ENCODE measurements around the gene ZNF839. TPM values are rescaled to one million over a fixed set of nuclear protein-coding genes. Genes with fewer than 3 reads are reported as not detected.

Gene ZNF839
- total RNA-seq, 5 donors from 2014 or later (not counting 1 experiment from before 2014, with no cell fraction given) = 17.9 to 24.6 (median 19.9) TPM

DNA sequence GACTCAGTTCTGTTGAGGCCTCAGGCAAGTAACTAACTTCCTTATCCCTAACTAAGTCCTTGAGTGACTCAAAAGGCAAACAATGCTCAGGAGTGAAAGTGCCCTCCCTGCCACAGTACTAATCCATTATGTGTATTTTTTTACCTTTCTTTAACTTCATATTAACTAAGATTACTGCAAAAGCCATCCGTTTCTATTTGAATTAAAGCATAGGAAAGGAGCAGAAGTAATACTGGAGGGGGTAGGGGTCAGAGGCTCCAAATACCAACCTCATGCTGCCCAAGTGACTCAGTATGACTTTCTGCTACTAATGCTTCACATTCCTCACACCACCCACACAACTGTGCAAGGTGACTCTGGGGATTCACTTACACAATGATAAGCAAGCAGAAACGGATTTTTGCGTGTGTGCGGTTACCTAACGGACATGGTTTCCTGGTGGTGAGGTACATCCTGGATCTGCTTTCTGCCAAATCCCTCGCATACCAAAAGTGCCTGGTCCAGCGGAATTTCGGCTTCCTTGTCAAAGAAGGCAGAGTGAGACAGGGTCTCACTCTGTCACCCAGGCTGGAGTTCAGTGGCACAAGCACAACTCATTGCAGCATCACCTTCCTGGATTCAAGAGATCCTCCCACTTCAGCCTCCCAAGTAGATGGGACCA is 39.7 kb upstream of the ZNF839 start:
- H3K27ac Mint-ChIP-seq = no peak overlapping the region
- no peaks in the 10 kb centered on the region for H3K27me3 Mint-ChIP-seq
- Histone ChIP-seq H3K4me1 (ENCODE audit: control insufficient read depth in 1 of 2, extremely low read depth in 1 of 2, insufficient read depth in 2 of 2, low read length in 2 of 2) (no peaks in the 10 kb centered on the region), H3K4me3 (ENCODE audit: control insufficient read depth in 1 of 2, extremely low read depth in 1 of 2, low read length in 1 of 2) (no peak overlapping the region), H3K27ac (ENCODE audit: low read length) (no peak overlapping the region), H3K9me3 (no peaks in the 10 kb centered on the region), H3K27me3 (replicated peaks in 1 of 2; ENCODE audit: control insufficient read depth in 2 of 2, extremely low read depth in 1 of 2, insufficient read depth in 2 of 2, low read length in 1 of 2) (no peaks in the 10 kb centered on the region), H3K36me3 (ENCODE audit: control insufficient read depth in 2 of 2, extremely low read depth in 1 of 2, insufficient read depth in 1 of 2, low read length in 1 of 2) (no peaks in the 10 kb centered on the region)
- POLR2A ChIA-PET = no interaction called here
- no peaks in the 10 kb centered on the region for H3K9me3 Mint-ChIP-seq
- DNase-seq (no peak), ATAC-seq (replicated peaks in 1 of 4) (no peak)
- no peak overlapping the region for H3K4me3 Mint-ChIP-seq
- WGBS (ENCODE audit: insufficient coverage) = 72% methylated on average over 6 of the region's 8 CpGs
- CTCF ChIA-PET = no interaction called here
- peaks cover 2% of the 10 kb centered on the region for H3K36me3 Mint-ChIP-seq
- no peaks in the 10 kb centered on the region for H3K4me1 Mint-ChIP-seq

DNA sequence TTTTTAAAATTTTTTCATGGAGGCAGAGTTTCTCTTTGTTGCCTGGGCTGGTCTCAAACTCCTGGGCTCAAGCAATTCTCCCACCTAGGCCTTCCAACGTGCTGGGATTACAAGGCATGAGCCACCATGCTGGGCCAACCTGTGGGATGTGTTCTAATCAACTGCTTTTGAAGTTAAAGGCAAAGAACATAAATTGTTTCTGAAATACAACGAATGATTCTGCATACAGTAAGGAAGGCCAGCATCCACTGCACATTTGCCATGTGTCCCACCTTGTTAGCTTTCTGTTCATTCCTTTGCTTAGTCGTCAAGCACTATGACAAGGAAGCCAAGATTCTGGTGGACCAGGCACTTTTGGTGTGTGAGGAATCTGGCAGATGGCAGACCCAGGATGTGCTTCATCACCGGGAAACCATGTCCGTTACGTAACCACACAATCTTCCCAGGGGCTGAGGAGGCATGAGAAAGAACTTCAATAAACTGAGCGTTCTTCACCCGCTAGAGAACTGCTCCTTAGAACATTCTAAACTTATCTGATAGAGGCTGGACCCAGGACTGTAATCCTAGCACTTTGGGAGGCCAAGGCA is 39.1 kb upstream of the ZNF839 start:
- no peaks in the 10 kb centered on the region for H3K9me3 Mint-ChIP-seq
- Histone ChIP-seq H3K4me3 (ENCODE audit: control insufficient read depth in 1 of 2, extremely low read depth in 1 of 2, low read length in 1 of 2) (no peak overlapping the region), H3K27ac (ENCODE audit: low read length) (no peak overlapping the region), H3K9me3 (no peaks in the 10 kb centered on the region), H3K27me3 (replicated peaks in 1 of 2; ENCODE audit: control insufficient read depth in 2 of 2, extremely low read depth in 1 of 2, insufficient read depth in 2 of 2, low read length in 1 of 2) (no peaks in the 10 kb centered on the region), H3K4me1 (ENCODE audit: control insufficient read depth in 1 of 2, extremely low read depth in 1 of 2, insufficient read depth in 2 of 2, low read length in 2 of 2) (no peaks in the 10 kb centered on the region), H3K36me3 (ENCODE audit: control insufficient read depth in 2 of 2, extremely low read depth in 1 of 2, insufficient read depth in 1 of 2, low read length in 1 of 2) (no peaks in the 10 kb centered on the region)
- POLR2A ChIA-PET = no interaction called here
- WGBS (ENCODE audit: insufficient coverage) = 100% methylated on average over 4 of the region's 8 CpGs
- H3K27me3 Mint-ChIP-seq = no peaks in the 10 kb centered on the region
- no peak overlapping the region for H3K4me3 Mint-ChIP-seq
- ATAC-seq (replicated peaks in 1 of 4) (no peak), DNase-seq (no peak)
- H3K36me3 Mint-ChIP-seq = peaks cover 2% of the 10 kb centered on the region
- H3K27ac Mint-ChIP-seq = no peak overlapping the region
- CTCF ChIA-PET = no interaction called here
- H3K4me1 Mint-ChIP-seq = no peaks in the 10 kb centered on the region

DNA sequence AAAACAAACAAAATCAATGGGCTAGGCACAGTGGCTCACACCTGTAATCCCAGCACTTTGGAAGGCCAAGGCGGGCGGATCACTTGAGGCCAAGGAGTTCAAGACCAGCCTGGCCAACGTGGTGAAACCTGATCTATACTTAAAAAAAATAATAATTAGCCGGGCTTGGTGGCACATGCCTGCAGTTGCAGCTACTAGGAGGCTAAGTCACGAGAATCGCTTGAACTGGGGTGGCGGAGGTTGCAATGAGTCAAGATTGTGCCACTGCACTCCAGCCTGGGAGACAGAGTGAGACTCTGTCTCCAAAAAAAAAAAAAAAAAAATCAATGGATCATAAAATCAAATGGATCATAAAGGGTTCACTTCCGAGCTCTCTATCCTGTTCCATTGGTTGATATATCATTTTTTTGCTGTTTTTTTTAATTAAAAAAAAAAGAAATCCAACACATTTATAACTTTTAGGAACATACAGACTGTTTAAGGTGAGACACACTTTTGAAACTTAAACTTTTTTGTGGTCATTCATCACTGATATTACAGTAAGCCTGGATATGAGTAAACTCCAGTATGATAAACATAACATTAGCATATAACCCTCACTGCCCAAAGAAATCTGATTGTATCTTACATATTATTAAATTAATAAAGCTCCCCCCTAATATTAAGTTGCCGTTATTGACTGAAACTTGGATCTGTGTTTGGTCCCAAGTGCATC is 36.6 kb upstream of the ZNF839 start:
- Mint-ChIP-seq H3K27ac (no peak overlapping the region), H3K36me3 (peaks cover 2% of the 10 kb centered on the region), H3K4me3 (no peak overlapping the region), H3K27me3 (no peaks in the 10 kb centered on the region), H3K9me3 (no peaks in the 10 kb centered on the region), H3K4me1 (no peaks in the 10 kb centered on the region)
- no peaks in the 10 kb centered on the region for H3K9me3 ChIP-seq
- CTCF ChIA-PET = interaction anchor here in 1 of 2 donors (0.7 kb wide), 1 partner anchor 66 kb away, joined by 3 read pairs; no protein-coding TSS in a partner anchor
- no peak overlapping the region for H3K4me3 ChIP-seq (ENCODE audit: control insufficient read depth in 1 of 2, extremely low read depth in 1 of 2, low read length in 1 of 2)
- DNase-seq (no peak), ATAC-seq (replicated peaks in 1 of 4) (no peak)
- WGBS (ENCODE audit: insufficient coverage) = 100% methylated on average over 1 of the region's 9 CpGs
- no peaks in the 10 kb centered on the region for H3K4me1 ChIP-seq (ENCODE audit: control insufficient read depth in 1 of 2, extremely low read depth in 1 of 2, insufficient read depth in 2 of 2, low read length in 2 of 2)
- no peaks in the 10 kb centered on the region for H3K36me3 ChIP-seq (ENCODE audit: control insufficient read depth in 2 of 2, extremely low read depth in 1 of 2, insufficient read depth in 1 of 2, low read length in 1 of 2)
- no peaks in the 10 kb centered on the region for H3K27me3 ChIP-seq (replicated peaks in 1 of 2; ENCODE audit: control insufficient read depth in 2 of 2, extremely low read depth in 1 of 2, insufficient read depth in 2 of 2, low read length in 1 of 2)
- POLR2A ChIA-PET = interaction anchor here in 1 of 2 donors (0.7 kb wide), 1 partner anchor 1767 kb away, joined by 8 read pairs; no protein-coding TSS in a partner anchor
- H3K27ac ChIP-seq (ENCODE audit: low read length) = no peak overlapping the region

DNA sequence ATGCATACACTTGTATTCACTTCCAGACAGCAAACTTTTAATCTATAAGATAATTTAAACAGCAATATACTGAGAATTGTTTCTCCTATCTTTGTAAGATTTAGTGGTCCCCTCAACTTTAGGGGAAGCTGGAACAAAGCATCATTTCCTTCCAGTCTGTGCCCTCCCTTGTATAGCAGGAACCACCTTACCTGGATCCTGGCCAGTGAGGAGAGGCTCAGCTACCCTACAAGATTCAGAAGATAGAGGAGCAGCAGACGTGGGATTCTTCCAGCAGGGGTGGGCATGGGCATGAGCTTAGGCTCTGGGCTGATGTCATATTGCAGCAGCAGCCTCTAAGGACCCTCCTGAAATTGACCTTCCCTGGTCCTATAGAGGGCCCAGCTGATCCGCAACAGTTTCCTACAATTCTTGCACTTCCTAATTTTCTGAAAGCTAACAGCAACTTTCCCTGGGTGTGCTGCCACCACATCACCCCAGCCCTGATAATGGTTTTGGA is 35.9 kb upstream of the ZNF839 start:
- H3K9me3 ChIP-seq = no peaks in the 10 kb centered on the region
- ATAC-seq (replicated peaks in 1 of 4) (no peak), DNase-seq (no peak)
- no peak overlapping the region for H3K27ac Mint-ChIP-seq
- H3K4me3 ChIP-seq (ENCODE audit: control insufficient read depth in 1 of 2, extremely low read depth in 1 of 2, low read length in 1 of 2) = no peak overlapping the region
- H3K4me1 ChIP-seq (ENCODE audit: control insufficient read depth in 1 of 2, extremely low read depth in 1 of 2, insufficient read depth in 2 of 2, low read length in 2 of 2) = no peaks in the 10 kb centered on the region
- ChIA-PET POLR2A (no interaction called here), CTCF (interaction anchor here in 1 of 2 donors (0.7 kb wide), 1 partner anchor 66 kb away, joined by 3 read pairs; no protein-coding TSS in a partner anchor)
- peaks cover 2% of the 10 kb centered on the region for H3K36me3 Mint-ChIP-seq
- no peaks in the 10 kb centered on the region for H3K27me3 Mint-ChIP-seq
- H3K27ac ChIP-seq (ENCODE audit: low read length) = no peak overlapping the region
- 80% methylated on average over 2 of the region's 2 CpGs for WGBS (ENCODE audit: insufficient coverage)
- no peaks in the 10 kb centered on the region for H3K27me3 ChIP-seq (replicated peaks in 1 of 2; ENCODE audit: control insufficient read depth in 2 of 2, extremely low read depth in 1 of 2, insufficient read depth in 2 of 2, low read length in 1 of 2)
- H3K4me3 Mint-ChIP-seq = no peak overlapping the region
- no peaks in the 10 kb centered on the region for H3K36me3 ChIP-seq (ENCODE audit: control insufficient read depth in 2 of 2, extremely low read depth in 1 of 2, insufficient read depth in 1 of 2, low read length in 1 of 2)
- H3K4me1 Mint-ChIP-seq = no peaks in the 10 kb centered on the region
- H3K9me3 Mint-ChIP-seq = no peaks in the 10 kb centered on the region

DNA sequence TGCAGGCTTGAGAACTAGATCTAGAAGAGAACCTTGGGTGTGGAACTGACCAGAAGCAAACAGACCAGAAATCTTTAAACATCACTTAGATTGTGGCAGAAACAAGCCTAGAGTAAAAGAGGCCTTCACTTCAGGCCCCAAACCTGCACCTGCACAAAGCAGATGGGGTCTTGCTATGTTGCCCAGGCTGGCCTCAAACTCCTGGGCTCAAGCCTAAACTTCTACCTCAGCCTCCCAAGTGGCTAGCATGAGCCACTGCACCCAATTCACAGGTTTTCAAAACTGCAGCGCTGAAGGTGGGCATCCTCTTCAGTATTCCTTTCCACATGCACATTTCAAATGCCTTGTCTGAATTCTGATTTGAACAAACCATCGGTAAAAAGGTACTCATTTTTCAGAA is 34.4 kb upstream of the ZNF839 start:
- no peaks in the 10 kb centered on the region for H3K9me3 Mint-ChIP-seq
- no peak overlapping the region for H3K4me3 ChIP-seq (ENCODE audit: control insufficient read depth in 1 of 2, extremely low read depth in 1 of 2, low read length in 1 of 2)
- ChIA-PET CTCF (interaction anchor here in 1 of 2 donors (0.7 kb wide), 1 partner anchor 13 kb away, joined by 3 read pairs; no protein-coding TSS in a partner anchor), POLR2A (no interaction called here)
- no peak for DNase-seq
- 89% methylated on average over 1 of the region's 2 CpGs for WGBS (ENCODE audit: insufficient coverage)
- no peak overlapping the region for H3K27ac Mint-ChIP-seq
- no peaks in the 10 kb centered on the region for H3K27me3 Mint-ChIP-seq
- no peaks in the 10 kb centered on the region for H3K27me3 ChIP-seq (replicated peaks in 1 of 2; ENCODE audit: control insufficient read depth in 2 of 2, extremely low read depth in 1 of 2, insufficient read depth in 2 of 2, low read length in 1 of 2)
- H3K9me3 ChIP-seq = no peaks in the 10 kb centered on the region
- no peak overlapping the region for H3K27ac ChIP-seq (ENCODE audit: low read length)
- no peak for ATAC-seq (replicated peaks in 1 of 4)
- no peaks in the 10 kb centered on the region for H3K36me3 ChIP-seq (ENCODE audit: control insufficient read depth in 2 of 2, extremely low read depth in 1 of 2, insufficient read depth in 1 of 2, low read length in 1 of 2)
- H3K36me3 Mint-ChIP-seq = peaks cover 2% of the 10 kb centered on the region
- no peaks in the 10 kb centered on the region for H3K4me1 ChIP-seq (ENCODE audit: control insufficient read depth in 1 of 2, extremely low read depth in 1 of 2, insufficient read depth in 2 of 2, low read length in 2 of 2)
- H3K4me3 Mint-ChIP-seq = no peak overlapping the region
- no peaks in the 10 kb centered on the region for H3K4me1 Mint-ChIP-seq

DNA sequence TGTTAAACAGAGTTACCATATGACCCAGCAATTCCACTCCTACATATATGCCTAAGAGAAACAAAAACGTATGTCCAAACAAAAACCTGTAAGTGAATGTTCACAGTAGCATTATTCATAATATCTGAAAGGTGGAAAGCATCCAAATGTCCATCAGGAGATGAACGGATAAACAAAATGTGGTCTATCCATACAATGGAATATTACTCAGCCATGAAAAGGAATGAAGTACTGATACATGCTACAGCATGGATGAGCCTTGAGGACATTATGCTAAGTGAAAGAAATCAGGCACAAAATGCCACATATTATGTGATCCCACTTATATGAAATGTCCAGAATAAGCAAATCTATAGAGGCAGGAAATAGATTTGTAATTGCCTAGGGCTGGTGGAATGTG is 31.4 kb upstream of the ZNF839 start:
- Histone ChIP-seq H3K36me3 (ENCODE audit: control insufficient read depth in 2 of 2, extremely low read depth in 1 of 2, insufficient read depth in 1 of 2, low read length in 1 of 2) (no peaks in the 10 kb centered on the region), H3K27me3 (replicated peaks in 1 of 2; ENCODE audit: control insufficient read depth in 2 of 2, extremely low read depth in 1 of 2, insufficient read depth in 2 of 2, low read length in 1 of 2) (no peaks in the 10 kb centered on the region), H3K4me3 (ENCODE audit: control insufficient read depth in 1 of 2, extremely low read depth in 1 of 2, low read length in 1 of 2) (no peak overlapping the region), H3K9me3 (no peaks in the 10 kb centered on the region), H3K27ac (ENCODE audit: low read length) (no peak overlapping the region), H3K4me1 (ENCODE audit: control insufficient read depth in 1 of 2, extremely low read depth in 1 of 2, insufficient read depth in 2 of 2, low read length in 2 of 2) (no peaks in the 10 kb centered on the region)
- no CpG with 5 or more reads among the region's 2 CpGs for WGBS (ENCODE audit: insufficient coverage)
- ATAC-seq (replicated peaks in 1 of 4) (no peak), DNase-seq (no peak)
- ChIA-PET POLR2A (no interaction called here), CTCF (no interaction called here)
- Mint-ChIP-seq H3K27ac (no peak overlapping the region), H3K27me3 (no peaks in the 10 kb centered on the region), H3K36me3 (no peaks in the 10 kb centered on the region), H3K4me1 (no peaks in the 10 kb centered on the region), H3K4me3 (no peak overlapping the region), H3K9me3 (no peaks in the 10 kb centered on the region)
